Measurements from ENCODE around the gene ZNF385D. TPM values are rescaled to one million over a fixed set of nuclear protein-coding genes. Genes with fewer than 3 reads are reported as not detected.

Gene ZNF385D, protein sequence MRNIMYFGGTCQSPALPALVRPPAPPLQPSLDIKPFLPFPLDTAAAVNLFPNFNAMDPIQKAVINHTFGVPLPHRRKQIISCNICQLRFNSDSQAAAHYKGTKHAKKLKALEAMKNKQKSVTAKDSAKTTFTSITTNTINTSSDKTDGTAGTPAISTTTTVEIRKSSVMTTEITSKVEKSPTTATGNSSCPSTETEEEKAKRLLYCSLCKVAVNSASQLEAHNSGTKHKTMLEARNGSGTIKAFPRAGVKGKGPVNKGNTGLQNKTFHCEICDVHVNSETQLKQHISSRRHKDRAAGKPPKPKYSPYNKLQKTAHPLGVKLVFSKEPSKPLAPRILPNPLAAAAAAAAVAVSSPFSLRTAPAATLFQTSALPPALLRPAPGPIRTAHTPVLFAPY
- total RNA-seq = 0.60 and 0.70 TPM in 2 replicates

DNA sequence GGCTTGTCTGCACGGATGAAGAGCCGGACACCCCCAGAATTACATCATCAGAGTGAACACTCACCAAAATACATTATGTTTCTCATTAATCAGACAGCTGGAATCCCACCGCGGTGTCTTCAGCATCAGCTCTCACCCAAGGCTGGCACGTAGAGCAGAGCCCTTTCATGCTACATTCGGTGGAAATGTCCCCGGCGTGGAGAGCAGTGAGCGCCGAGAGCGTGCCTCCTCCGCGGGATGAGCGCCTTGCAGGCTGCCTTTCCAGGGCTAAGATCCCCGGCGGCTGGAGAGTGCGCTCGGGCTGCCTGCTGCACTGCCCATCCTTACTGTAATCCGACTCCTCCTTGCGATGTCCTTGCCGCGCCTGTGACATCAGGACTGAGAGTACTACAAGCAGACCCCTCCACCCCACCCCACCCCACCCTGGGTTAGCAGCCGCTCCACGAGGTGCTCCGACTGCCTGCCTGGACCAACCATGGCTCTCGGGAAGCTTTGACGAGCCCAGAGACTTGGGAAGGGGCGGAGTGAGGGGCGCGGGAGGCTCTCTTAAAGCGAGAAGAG, at the start of gene ZNF385D:
ZNF385D (minus strand) TSS at position 380 of the 561 bp plus-strand sequence; CDS start at position 86, 294 bp downstream.

